MV-4-11 (cell line): Measurements from ENCODE around the gene RFT1.
A peak's percentile ranks its signal among the peaks of the same experiment; 100 is the strongest.
"Not testable (repeated sequence)": the region's sequence is repeated elsewhere in the genome, so short reads cannot be mapped to it uniquely, and the experiment has no call there.

Experiments
- DNase-seq: peaks from one replicate; lab custom pipeline; 2025; lab: John Stamatoyannopoulos, UW

RFT1 gene

DNA sequence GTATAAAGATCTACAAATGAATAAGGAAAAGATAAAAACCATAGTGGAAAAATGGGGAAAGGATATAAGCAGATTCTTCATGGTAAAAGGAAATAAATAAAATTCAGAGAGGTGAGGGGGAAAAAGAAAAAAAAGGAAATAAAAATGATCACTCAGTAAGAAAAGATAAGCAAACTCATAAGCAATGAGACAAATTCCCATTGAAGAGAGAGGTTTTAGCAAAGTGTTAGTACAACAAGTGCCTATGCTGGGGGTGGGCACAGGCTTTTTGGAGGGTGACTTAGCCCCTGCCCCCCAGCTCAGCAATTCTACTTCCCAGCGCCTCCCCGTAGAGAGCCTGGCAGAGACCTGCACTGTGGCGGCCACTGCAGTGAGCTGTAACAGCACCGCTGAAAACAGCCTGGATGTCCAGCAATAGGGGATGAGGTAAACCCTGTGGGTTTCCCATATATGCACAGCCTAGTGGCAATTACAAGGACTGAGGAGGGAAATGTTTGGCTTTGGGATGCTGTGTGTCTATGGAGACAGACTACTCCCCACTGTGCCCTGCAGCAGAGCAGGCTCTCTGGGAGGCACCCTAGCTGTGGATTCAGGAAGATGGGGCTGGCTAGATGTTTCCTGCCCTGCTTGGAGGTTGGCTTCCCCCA lies 60.7 kb downstream of the RFT1 start:
- peak; percentile 16 for DNase-seq

- no peak for DNase-seq
Observed at GRCh38 chr3:53068176-53068575, 62.1 kb downstream of the RFT1 start.

DNA sequence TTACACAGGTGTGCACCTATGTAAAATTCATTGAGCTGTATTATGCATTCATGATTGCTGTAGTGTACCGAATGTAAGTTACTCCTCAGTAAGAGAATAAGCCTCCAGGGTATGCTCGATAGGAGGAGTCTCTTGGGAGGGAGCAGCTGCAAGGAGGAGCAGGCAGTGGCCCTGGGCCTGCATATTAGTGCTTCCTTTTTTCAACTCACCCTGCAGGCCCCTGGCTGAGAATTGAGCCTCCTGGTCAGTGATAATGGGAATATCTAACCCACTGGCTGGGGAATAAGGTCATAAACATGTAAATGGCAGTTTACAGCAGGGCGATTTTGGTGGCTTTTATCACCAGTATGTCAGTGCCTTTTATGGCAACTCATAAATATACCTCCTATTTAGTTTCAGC lies 62.7 kb downstream of the RFT1 start:
- no peak for DNase-seq

GRCh38 chr3:53065841-53066480 lies 64.3 kb downstream of the RFT1 start:
- DNase-seq: no peak

GRCh38 chr3:53062905-53063304 lies 67.3 kb downstream of the RFT1 start:
- no peak for DNase-seq

DNA sequence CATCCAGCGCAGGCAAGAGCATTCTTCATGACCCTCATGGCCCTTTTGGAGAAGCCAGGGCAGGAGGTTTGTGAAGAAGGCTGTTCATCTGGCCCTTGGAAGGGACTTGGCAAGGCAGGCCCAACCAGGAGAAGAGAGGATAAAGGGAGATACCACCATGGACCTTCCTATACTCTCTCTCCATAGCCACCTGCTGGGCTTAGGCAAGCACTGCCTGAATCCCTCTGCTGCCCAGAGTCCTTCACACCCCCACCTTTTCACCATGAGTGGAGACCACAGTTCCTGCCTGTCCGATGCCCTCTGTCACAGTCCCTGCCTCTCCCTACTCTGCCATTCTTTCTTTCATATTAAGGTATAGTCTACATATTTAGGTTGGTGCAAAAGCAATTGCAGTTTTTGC lies 73.8 kb downstream of the RFT1 start:
- DNase-seq: no peak

GRCh38 chr3:53054233-53054632 lies 76.0 kb downstream of the RFT1 start:
- not testable (repeated sequence) for DNase-seq

DNA sequence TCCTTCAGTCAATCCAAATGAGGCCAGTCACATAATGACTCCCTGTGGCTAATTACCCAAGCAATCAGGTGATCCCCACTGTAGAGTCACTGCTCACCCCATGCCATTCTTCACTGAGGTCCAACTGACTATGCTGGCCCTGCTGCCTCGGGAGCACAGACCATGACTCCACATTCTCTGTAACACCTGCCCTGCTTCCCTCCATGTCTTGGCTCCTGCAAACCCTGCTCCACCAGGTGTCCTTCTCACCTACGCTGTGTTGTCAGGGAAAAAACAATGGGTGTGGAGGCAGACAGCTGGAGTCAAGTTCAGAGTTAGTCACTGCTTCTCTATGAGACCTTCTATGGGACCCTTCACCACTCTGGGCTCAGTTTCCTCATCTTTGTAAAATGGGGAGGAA lies 78.3 kb downstream of the RFT1 start:
- no peak for DNase-seq

DNA sequence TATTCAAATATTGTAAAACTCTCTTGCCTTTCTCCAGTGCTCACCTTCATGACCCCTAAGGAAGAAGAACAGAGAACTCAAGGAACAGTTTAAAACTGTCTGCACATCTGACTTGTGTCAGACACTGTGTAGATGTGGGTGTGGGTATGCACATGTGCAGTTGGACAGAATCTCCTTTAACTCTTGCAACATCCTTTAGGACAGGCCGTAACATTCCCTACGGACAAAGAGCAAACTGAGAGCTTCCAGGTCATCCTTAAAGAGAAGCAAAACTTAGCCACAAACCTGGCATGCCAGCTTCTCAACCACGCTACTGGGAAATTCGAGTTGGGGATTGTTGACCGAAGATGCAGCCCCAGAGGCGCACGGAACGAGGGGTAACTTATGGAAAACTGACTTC lies 80.2 kb downstream of the RFT1 start:
- DNase-seq: no peak

- peak; percentile 76 for DNase-seq
Observed at GRCh38 chr3:53046171-53047170, 83.8 kb downstream of the RFT1 start.

DNA sequence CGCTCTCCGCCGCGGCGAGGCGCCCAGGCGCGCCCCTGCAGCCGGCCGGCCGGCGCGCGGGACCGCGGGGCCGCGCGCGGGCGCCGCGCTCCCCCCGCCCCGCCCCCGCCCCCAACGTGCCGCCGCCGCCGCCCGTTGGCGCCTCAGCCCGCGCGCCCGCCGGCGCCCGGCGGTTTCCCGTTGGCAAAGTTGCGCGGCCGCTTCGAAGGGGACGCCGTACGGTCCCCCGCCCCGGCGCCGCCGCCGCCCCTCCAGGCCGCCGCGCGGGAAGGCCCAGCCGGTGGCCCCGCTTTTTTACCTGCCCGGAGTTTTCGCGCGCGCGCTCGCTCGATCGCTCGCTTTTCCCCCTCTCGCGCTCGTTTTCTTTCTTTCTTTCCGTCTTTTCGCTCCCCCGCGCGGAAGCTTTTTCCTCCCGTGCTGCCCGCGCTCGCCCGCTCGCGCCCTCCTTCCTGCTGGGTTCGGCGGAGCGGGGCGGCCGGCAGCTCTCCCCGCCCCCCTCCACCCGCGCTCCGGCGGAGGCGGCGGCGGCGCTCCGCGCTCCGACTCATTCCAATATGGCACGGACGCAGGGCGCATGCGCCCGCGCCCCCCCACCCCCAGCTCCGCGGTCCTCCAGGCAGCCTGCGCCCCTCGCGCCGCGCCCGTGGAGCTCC lies 84.6 kb downstream of the RFT1 start, which contains the start of gene SFMBT1:
TSS of gene SFMBT1 (minus strand) at position 556 of the 653 bp plus-strand sequence. CDS start 76,945 bp downstream, outside the sequence.
- DNase-seq: peak; percentile 29

DNA sequence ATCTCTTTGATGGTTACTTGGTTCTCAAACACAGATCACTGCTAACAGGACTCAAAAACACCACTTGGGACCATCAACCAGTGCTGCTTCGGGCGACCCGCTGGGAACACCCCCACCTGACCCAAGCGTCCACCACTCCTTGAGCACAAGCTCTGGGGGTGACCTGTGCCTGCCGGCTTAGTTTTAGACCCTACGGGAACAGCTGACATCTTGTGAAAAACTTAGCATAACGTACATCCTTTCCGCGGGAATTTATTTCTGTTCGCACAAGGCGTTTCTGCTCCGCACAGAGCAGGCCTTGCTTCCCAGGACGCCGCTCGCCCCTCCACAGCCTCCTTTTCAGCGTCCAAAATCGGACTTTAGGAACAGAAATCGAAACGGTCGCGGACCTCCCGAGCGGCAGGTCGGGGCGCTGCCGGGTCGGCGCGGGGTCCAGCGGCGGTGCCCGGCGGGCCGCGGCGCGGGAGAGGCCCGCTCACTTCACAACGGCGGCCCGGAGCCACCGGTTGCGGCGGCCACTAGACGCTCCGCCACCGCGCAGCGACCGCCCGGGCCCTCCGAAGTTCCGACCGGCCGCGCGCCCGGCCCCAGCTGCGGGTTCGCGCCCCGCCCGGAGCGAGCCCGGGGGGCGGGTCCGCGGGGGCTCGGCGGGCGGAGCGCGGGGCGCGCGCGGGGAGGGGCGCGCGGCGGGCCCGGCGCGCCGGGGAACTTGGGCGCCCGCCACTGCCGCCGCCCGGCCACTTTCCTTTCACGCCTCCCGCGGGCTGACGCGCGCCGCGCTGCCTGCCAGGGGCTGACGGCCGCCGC lies 85.3 kb downstream of the RFT1 start:
- DNase-seq: peak; percentile 40

DNA sequence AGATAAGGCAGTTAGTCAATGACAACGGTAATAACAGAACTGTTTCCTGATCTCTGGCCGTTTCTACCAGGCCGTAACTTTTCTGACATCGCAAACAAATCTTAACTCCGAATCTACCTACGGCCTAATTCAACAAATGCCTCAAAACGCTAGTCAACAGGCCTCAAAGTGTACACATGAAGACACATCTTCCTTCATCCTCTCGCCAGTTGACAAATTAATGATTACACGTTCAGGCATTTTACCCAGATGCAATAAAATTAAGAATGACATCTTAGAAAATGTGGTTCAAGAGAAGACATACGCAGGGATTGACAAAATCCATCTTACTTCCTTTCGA lies 85.9 kb downstream of the RFT1 start:
- no peak for DNase-seq

- DNase-seq: no peak
Observed at GRCh38 chr3:53043738-53044137, 86.5 kb downstream of the RFT1 start.

DNA sequence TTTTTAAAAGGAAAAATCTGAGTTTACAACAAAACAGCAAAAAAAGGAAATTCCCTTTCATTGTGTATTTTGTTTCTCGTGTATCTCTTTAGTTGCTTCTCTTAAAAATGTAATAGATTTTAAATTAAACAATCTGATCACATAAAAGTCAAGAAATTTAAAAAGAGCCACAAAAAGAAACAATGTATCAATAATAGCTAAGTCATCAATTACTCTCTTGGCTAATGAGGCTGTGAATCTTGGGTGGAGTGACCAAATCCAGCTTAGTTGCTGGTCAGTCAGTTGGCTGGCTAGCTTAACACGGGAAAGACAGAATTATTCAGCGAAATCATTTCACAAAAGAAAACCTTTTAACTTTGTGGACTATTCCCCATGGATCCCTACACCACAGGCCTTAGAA lies 87.6 kb downstream of the RFT1 start:
- no peak for DNase-seq

- no peak for DNase-seq
Observed at GRCh38 chr3:53040351-53040820, 89.8 kb downstream of the RFT1 start.

GRCh38 chr3:53039376-53039752 lies 90.9 kb downstream of the RFT1 start:
- DNase-seq: peak; percentile 22

- no peak for DNase-seq
Observed at GRCh38 chr3:53038679-53039375, 91.4 kb downstream of the RFT1 start.
